Testis (tissue), 3 donors: ENCODE results near the gene GMDS. TPM values are rescaled to one million over a fixed set of nuclear protein-coding genes. Genes with fewer than 3 reads are reported as not detected.

Experiments
- DNase-seq: peaks from one replicate; pipeline ENCODE4 v3.0.0-alpha.2; 2019
- H3K27ac ChIP-seq, 2 donors: fragments of 200-600 bp; sonication (generic); one replicate each; pipeline ENCODE4 v1.5.1; 2019
- H3K27me3 ChIP-seq: fragments of 200-600 bp; sonication (generic); one replicate; pipeline ENCODE4 v1.5.1; 2019
- H3K36me3 ChIP-seq: fragments of 200-600 bp; sonication (generic); one replicate; pipeline ENCODE4 v1.5.1; 2017; ENCODE audit warnings: low read depth; ENCODE audit errors: missing control alignments
- H3K4me1 ChIP-seq: fragments of 200-600 bp; sonication (generic); one replicate; pipeline ENCODE4 v1.5.1; 2019
- H3K4me3 ChIP-seq, 2 donors: fragments of 200-600 bp; sonication (generic); one replicate each; pipeline ENCODE4 v1.5.1; 2017 to 2019
- H3K9me3 ChIP-seq: fragments of 200-600 bp; sonication (generic); one replicate; pipeline ENCODE4 v1.5.1; 2017
- CTCF ChIP-seq, 3 experiments: fragments of 450-650 bp in 2 of 3; fragments of 200-600 bp in 1 of 3; sonication (generic) in 1 of 3; IDR thresholded peaks; one replicate each; pipeline ENCODE4 v1.5.1; 2016 to 2019; ENCODE audit warnings: antibody characterized with exemption in 3 of 3, mild to moderate bottlenecking in 2 of 3, moderate library complexity in 1 of 3
- POLR2A ChIP-seq: fragments of 450-650 bp; IDR thresholded peaks from one replicate; pipeline ENCODE4 v1.6.1; 2017; ENCODE audit warnings: antibody characterized with exemption, mild to moderate bottlenecking, moderate library complexity
- WGBS, 2 donors: methylation state at CpG; one replicate each; pipeline ENCODE4 v1.1.5; 2018; 5-methylcytosine and 5-hydroxymethylcytosine counted together
- intact Hi-C: fragments of 100-400 bp; cut with DNase I; formaldehyde crosslinking; loops from one replicate; pipeline ENCODE4 v1.15.1; 2023; ENCODE audit warnings: low total_unique reads
- polyA plus RNA-seq: library from polyadenylated mRNA; stranded (reverse); fragments of 350-450 nt; fragmentation: Illumina TruSeq; extraction: RNeasy Lipid Tissue Mini Kit (QIAGEN cat#74804); gene quantifications from one replicate; pipeline ENCODE4 v1.2.3, GENCODE V29; 2014; ENCODE audit warnings: low read depth, low replicate concordance; ENCODE audit not compliant: insufficient read depth
- total RNA-seq, 2 donors: library from RNA; depleted of rRNA; stranded (reverse); fragments of >200 nt; gene quantifications; one replicate each; pipeline ENCODE4 v1.2.3, GENCODE V29; 2016

The GMDS gene
- total and polyA plus RNA-seq, 3 donors from 2014 or later = 19.6 to 31.1 (median 22.2) TPM

GRCh38 chr6:1739220-1739619 is 506.2 kb downstream of the GMDS start:
- Histone ChIP-seq H3K36me3 (no peaks in the 10 kb centered on the region), H3K27ac (no peak overlapping the region), H3K4me1 (no peaks in the 10 kb centered on the region), H3K27me3 (no peaks in the 10 kb centered on the region), H3K4me3 (no peak overlapping the region), H3K9me3 (no peaks in the 10 kb centered on the region)
- WGBS, 2 donors = 95% methylated on average over 9 of the region's 9 CpGs; no CpG with 5 or more reads in 1 of the 2 donors
- TF ChIP-seq CTCF (IDR thresholded peaks at IDR 0.05) (no peak), POLR2A (no peak)
- intact Hi-C loops = no loop called here
- no peak for DNase-seq

- WGBS, 2 donors = 61 to 68% methylated on average over 6 of the region's 6 CpGs
These were observed 506.8 kb downstream of the GMDS start for GRCh38 chr6:1738558-1739081.

DNA sequence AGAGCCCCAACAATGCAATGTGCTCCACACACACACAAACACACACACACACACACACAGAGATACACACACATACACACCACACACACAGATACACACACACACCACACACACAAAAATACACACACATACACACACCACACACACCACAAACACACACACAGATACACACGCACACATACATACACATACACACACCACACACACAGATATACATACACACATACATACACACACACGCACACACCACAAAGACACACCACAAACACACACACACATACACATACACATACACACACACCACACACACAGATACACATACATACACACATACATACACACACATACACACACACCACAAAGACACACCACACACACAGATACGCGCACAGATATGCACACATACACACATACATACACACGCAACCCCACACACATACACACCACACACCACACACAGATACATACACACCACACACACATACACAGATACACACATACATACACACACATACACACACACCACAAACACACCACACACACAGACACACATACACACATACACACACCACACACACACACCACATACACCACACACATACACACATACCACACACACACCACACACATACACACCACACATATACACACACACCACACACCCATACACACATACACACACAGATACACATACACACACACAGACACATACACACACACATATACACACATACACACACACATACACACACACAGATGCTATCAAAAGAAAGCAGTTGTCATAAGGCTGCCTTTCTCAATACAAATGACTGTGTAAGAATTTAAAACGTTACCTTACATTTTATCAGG is 507.7 kb downstream of the GMDS start:
- Histone ChIP-seq H3K27ac (no peak overlapping the region), H3K4me1 (no peaks in the 10 kb centered on the region), H3K27me3 (no peaks in the 10 kb centered on the region), H3K36me3 (no peaks in the 10 kb centered on the region), H3K9me3 (no peaks in the 10 kb centered on the region), H3K4me3 (no peak overlapping the region)
- 74 to 77% methylated on average over 6 of the region's 6 CpGs for WGBS, 2 donors
- DNase-seq = no peak
- intact Hi-C loops = no loop called here
- TF ChIP-seq POLR2A (no peak), CTCF (IDR thresholded peaks at IDR 0.05) (no peak)

More at GRCh38 chr6:1738558-1739081, 506.8 kb downstream of the GMDS start:
- Histone ChIP-seq H3K36me3 (no peaks in the 10 kb centered on the region), H3K9me3 (no peaks in the 10 kb centered on the region), H3K4me1 (no peaks in the 10 kb centered on the region), H3K4me3 (no peak overlapping the region), H3K27ac (no peak overlapping the region), H3K27me3 (no peaks in the 10 kb centered on the region)
- intact Hi-C loops = no loop called here
- TF ChIP-seq POLR2A = no peak
- no peak for TF ChIP-seq CTCF (IDR thresholded peaks at IDR 0.05)
- DNase-seq = no peak

GRCh38 chr6:1736346-1737105 is 508.9 kb downstream of the GMDS start:
- WGBS, 2 donors = 76 to 83% methylated on average over 6 of the region's 6 CpGs
- no peak for DNase-seq

More at GRCh38 chr6:1736346-1737105, 508.9 kb downstream of the GMDS start:
- H3K27ac ChIP-seq = no peak overlapping the region
- H3K27me3 ChIP-seq = no peaks in the 10 kb centered on the region
- no peaks in the 10 kb centered on the region for H3K9me3 ChIP-seq
- TF ChIP-seq POLR2A (no peak), CTCF (IDR thresholded peaks at IDR 0.05) (no peak)
- no peaks in the 10 kb centered on the region for H3K36me3 ChIP-seq
- intact Hi-C loops = no loop called here
- H3K4me3 ChIP-seq = no peak overlapping the region
- no peaks in the 10 kb centered on the region for H3K4me1 ChIP-seq
